Loucy (cell line): ENCODE measurements around the gene AURKAIP1.
"Not testable (repeated sequence)": the region's sequence is repeated elsewhere in the genome, so short reads cannot be mapped to it uniquely, and the experiment has no call there.

ENCODE experiments used
- H2AFZ ChIP-seq: fragments of 200-600 bp; sonication (generic); 2 replicates; pipeline ENCODE4 v1.6.0; 2016; ENCODE audit warnings: antibody characterized with exemption, mild to moderate bottlenecking, low read length, moderate library complexity
- H3F3A ChIP-seq: fragments of 200-600 bp; 2 replicates; pipeline ENCODE4 v1.6.0; 2016; ENCODE audit warnings: antibody characterized with exemption, low read depth, mild to moderate bottlenecking
- H3K27me3 ChIP-seq: fragments of 200-600 bp; sonication (generic); 2 replicates; pipeline ENCODE4 v1.6.1; 2014; ENCODE audit warnings: low read length, mild to moderate bottlenecking; ENCODE audit not compliant: insufficient read depth, poor library complexity, severe bottlenecking
- H3K36me3 ChIP-seq: fragments of 200-600 bp; sonication (generic); 2 replicates; pipeline ENCODE4 v1.6.1; 2016; ENCODE audit warnings: low read length; ENCODE audit not compliant: insufficient read depth
- H3K4me1 ChIP-seq: fragments of 200-600 bp; sonication (generic); 2 replicates; pipeline ENCODE4 v1.5.1; 2014; ENCODE audit warnings: low read length, mild to moderate bottlenecking; ENCODE audit not compliant: insufficient read depth, poor library complexity, severe bottlenecking
- H3K4me2 ChIP-seq: fragments of 200-600 bp; sonication (generic); 2 replicates; pipeline ENCODE4 v1.6.0; 2014; ENCODE audit warnings: antibody characterized with exemption, low read length, low read depth, mild to moderate bottlenecking; ENCODE audit not compliant: poor library complexity, severe bottlenecking
- H3K4me3 ChIP-seq: fragments of 200-600 bp; sonication (generic); 2 replicates; pipeline ENCODE4 v1.5.1; 2014; ENCODE audit warnings: low read length, mild to moderate bottlenecking, mixed read lengths; ENCODE audit not compliant: poor library complexity, severe bottlenecking
- H3K79me2 ChIP-seq: fragments of 200-600 bp; sonication (generic); 2 replicates; pipeline ENCODE4 v1.6.1; 2014; ENCODE audit warnings: low read length; ENCODE audit not compliant: insufficient read depth
- H3K9ac ChIP-seq: fragments of 200-600 bp; sonication (generic); 2 replicates; pipeline ENCODE4 v1.6.0; 2014; ENCODE audit warnings: mild to moderate bottlenecking, low read depth, low read length, moderate library complexity; ENCODE audit not compliant: poor library complexity, severe bottlenecking
- H3K9me2 ChIP-seq: fragments of 200-600 bp; sonication (generic); replicated peaks from 2 replicates; pipeline ENCODE4 v1.6.1; 2016; ENCODE audit warnings: low read depth, low read length, mixed read lengths
- H3K9me3 ChIP-seq: fragments of 200-600 bp; sonication (generic); 2 replicates; pipeline ENCODE4 v1.6.1; 2014; ENCODE audit warnings: mild to moderate bottlenecking, antibody characterized with exemption, low read length, low read depth; ENCODE audit not compliant: insufficient read depth
- H4K20me1 ChIP-seq: fragments of 200-600 bp; sonication (generic); 2 replicates; pipeline ENCODE4 v1.6.0; 2014; ENCODE audit warnings: antibody characterized with exemption, low read length, mild to moderate bottlenecking; ENCODE audit not compliant: insufficient read depth, poor library complexity, severe bottlenecking
- EZH2phosphoT487 ChIP-seq: fragments of 200-600 bp; IDR thresholded peaks from 2 replicates; pipeline ENCODE4 v1.6.1; 2018; ENCODE audit warnings: antibody characterized with exemption, mild to moderate bottlenecking, moderate library complexity, borderline replicate concordance
- TF ChIP-seq, protein P1 (sequence below): fragments of 200-600 bp; sonication (generic); conservative IDR thresholded peaks from 2 replicates; pipeline ENCODE4 v1.5.1; 2014; ENCODE audit warnings: mild to moderate bottlenecking, antibody characterized with exemption, low read length

The AURKAIP1 gene

DNA sequence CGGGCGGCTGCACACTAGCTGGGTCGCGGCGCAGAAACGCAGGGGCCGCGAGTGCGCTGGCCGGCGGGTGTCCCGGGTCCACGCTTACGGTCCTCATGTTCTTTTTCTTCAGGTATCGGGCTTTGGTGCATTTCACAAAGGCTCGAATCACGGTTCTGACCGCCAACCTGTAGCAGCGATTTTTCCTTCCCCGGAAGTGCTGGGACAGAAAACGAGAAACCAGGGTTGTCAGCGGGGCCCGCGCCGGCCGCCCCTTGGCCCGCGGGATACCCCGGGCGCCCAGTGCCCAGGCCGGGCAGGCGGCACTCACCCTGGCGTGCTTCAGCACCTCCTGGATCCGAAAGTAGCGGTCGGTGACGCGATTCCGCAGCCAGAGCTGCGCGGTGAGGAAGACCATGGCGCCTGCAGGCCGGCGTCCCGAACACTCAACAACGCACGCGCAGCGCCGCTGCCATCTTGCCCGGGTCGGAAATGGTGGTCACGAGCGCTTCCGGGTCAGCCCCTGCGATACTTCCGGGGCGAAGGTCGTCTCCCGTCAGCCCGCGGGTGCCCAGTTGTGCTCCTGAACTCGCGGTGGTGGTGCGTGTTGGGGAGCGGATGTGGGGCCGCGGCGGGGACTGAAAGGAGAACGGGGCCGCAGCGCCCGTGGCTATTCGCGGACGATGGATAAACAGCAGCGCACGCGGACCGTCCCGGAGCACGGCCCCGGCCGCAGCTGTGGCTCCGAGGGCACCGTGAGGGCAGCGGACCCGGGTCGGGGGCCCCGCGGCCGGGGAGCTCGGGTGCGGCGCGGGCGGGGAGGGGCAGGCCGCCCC is 32.0 kb upstream of the AURKAIP1 start, which contains the start of gene MRPL20:
Gene MRPL20, minus strand, starts transcription at position 473 of the 815 bp plus-strand sequence. Its CDS starts 76 bp downstream, at position 397.
- Histone ChIP-seq H2AFZ (peak within 1 kb of the TSS; percentile 89), H3K4me2 (peak within 1 kb of the TSS; percentile 98)

DNA sequence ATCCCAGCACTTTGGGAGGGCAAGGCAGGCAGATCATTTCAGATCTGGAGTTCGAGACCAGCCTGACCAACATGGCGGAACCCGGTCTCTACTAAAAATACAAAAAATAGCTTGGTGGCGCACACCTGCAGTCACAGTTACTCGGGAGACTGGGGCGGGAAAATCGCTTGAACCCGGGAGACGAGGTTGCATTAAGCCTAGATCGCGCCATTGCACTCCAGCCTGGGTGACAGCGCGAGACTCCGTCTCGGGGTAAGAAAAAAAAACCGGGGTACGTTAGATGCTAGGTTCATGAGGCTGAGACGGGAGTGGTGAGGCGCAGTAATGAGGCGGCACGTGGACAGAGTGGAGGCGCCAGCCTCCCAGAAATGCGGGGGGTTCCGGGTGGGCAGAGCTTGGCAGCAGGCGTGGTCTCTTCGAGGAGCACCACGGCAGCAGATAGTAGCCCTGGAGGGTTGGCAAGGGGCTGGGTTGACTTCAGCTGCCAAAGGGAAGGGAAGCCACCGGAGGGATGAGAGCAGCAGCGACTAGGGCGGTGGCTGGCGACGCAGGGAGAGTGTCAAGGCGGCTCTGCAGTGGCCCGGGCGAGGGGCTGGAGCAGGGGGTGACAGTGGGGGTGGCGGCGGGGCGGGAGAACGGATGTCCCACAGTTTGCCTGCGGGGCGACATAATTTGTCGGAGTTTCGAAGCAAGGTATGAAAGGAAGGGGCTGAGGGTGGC is 31.3 kb upstream of the AURKAIP1 start:
- Histone ChIP-seq H3K4me3 (peak overlapping the region; percentile 99), H3K36me3 (peaks cover 30% of the 10 kb centered on the region; the same call in 1 of the 2 replicates), H3K27me3 (no peaks in the 10 kb centered on the region), H3K79me2 (peaks cover 73% of the 10 kb centered on the region), H3K9me2 (no peaks in the 10 kb centered on the region), H2AFZ (peak overlapping the region; percentile 89), H3K4me1 (peaks cover 28% of the 10 kb centered on the region), H3K9ac (peak overlapping the region; percentile 95), H4K20me1 (peaks cover 40% of the 10 kb centered on the region), H3K4me2 (peak overlapping the region; percentile 98), H3F3A (no peaks in the 10 kb centered on the region), H3K9me3 (no peaks in the 10 kb centered on the region)
- no peak for TF ChIP-seq EZH2phosphoT487
- TF ChIP-seq, protein P1, sequence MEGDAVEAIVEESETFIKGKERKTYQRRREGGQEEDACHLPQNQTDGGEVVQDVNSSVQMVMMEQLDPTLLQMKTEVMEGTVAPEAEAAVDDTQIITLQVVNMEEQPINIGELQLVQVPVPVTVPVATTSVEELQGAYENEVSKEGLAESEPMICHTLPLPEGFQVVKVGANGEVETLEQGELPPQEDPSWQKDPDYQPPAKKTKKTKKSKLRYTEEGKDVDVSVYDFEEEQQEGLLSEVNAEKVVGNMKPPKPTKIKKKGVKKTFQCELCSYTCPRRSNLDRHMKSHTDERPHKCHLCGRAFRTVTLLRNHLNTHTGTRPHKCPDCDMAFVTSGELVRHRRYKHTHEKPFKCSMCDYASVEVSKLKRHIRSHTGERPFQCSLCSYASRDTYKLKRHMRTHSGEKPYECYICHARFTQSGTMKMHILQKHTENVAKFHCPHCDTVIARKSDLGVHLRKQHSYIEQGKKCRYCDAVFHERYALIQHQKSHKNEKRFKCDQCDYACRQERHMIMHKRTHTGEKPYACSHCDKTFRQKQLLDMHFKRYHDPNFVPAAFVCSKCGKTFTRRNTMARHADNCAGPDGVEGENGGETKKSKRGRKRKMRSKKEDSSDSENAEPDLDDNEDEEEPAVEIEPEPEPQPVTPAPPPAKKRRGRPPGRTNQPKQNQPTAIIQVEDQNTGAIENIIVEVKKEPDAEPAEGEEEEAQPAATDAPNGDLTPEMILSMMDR = no peak

More for the DNA sequence above, 32.0 kb upstream of the AURKAIP1 start, which contains the start of gene MRPL20:
- peaks cover 24% of the 10 kb centered on the region for H3K4me1 ChIP-seq
- H3K4me3 ChIP-seq = peak within 1 kb of the TSS; percentile 99
- H3F3A ChIP-seq = no peaks in the 10 kb centered on the region
- peaks cover 66% of the 10 kb centered on the region for H3K79me2 ChIP-seq
- peak within 1 kb of the TSS; percentile 95 for H3K9ac ChIP-seq
- H4K20me1 ChIP-seq = peaks cover 38% of the 10 kb centered on the region
- H3K9me2 ChIP-seq = no peaks in the 10 kb centered on the region
- TF ChIP-seq EZH2phosphoT487 = no peak
- TF ChIP-seq, protein P1 = no peak
- H3K27me3 ChIP-seq = no peaks in the 10 kb centered on the region
- peaks cover 22% of the 10 kb centered on the region; the same call in 1 of the 2 replicates for H3K36me3 ChIP-seq
- no peaks in the 10 kb centered on the region for H3K9me3 ChIP-seq

DNA sequence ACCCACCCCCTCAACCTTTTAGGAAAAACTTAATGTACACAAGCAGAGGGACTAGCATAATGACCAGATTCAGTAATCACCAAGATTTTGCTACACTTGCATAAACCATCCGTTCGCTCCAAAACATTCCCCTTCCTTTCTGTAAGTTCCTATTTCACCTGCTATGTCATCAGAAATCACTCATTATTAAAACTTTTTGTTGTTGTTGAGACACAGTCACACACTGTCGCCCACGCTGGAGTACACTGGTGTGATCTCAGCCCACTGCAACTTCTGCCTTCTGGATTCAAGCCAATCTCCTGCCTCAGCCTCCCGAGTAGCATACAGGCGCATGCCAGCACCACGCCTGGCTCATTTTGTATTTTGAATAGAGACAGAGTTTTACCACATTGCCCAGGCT is 28.6 kb upstream of the AURKAIP1 start:
- no peaks in the 10 kb centered on the region for H3K9me2 ChIP-seq
- peaks cover 85% of the 10 kb centered on the region for H3K79me2 ChIP-seq
- H3K4me3 ChIP-seq = no peak overlapping the region
- peaks cover 49% of the 10 kb centered on the region for H4K20me1 ChIP-seq
- peaks cover 4% of the 10 kb centered on the region for H3K27me3 ChIP-seq
- no peaks in the 10 kb centered on the region for H3K9me3 ChIP-seq
- no peaks in the 10 kb centered on the region for H3F3A ChIP-seq
- H3K4me1 ChIP-seq = peaks cover 39% of the 10 kb centered on the region
- no peak overlapping the region for H3K4me2 ChIP-seq
- no peak overlapping the region for H2AFZ ChIP-seq
- TF ChIP-seq, protein P1 = no peak
- no peak for TF ChIP-seq EZH2phosphoT487
- no peak overlapping the region for H3K9ac ChIP-seq
- H3K36me3 ChIP-seq = peaks cover 33% of the 10 kb centered on the region; the same call in 1 of the 2 replicates

DNA sequence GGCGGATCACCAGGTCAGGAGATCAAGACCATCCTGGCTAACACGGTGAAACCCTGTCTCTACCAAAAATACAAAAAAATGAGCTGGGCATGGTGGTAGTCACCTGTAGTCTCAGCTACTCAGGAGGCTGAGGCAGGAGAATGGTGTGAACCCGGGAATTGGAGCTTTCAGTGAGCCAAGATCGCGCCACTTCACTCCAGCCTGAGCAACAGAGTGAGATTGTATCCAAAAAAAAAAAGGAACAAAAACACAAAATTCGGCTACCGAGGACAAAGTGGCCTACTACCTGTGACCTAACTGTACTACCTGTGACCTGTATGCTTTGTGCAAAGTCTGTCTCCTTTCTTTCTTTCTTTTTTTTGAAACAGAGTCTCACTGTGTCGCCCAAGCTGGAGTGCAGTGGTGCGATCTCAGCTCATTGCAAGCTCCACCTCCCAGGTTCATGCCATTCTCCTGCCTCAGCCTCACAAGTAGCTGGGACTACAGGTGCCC is 27.9 kb upstream of the AURKAIP1 start:
- not testable (repeated sequence) for H3F3A ChIP-seq, H3K9ac ChIP-seq, H3K4me3 ChIP-seq, H3K4me2 ChIP-seq, H2AFZ ChIP-seq, H3K27me3 ChIP-seq, H3K9me3 ChIP-seq, H3K9me2 ChIP-seq
- Histone ChIP-seq H3K36me3 (peaks cover 33% of the 10 kb centered on the region; the same call in 1 of the 2 replicates), H3K79me2 (peaks cover 85% of the 10 kb centered on the region), H3K4me1 (peaks cover 41% of the 10 kb centered on the region), H4K20me1 (peaks cover 48% of the 10 kb centered on the region)
